Ishikawa (cell line): ENCODE measurements around the gene SAYSD1.
A peak's percentile ranks its signal among the peaks of the same experiment; 100 is the strongest.

Source experiments
- CEBPB ChIP-seq: IDR thresholded peaks from 2 replicates; pipeline ENCODE4 v1.6.1; 2012
- CREB1 ChIP-seq: IDR thresholded peaks from 2 replicates; pipeline ENCODE4 v1.6.1; 2012; ENCODE audit warnings: low read depth
- EGR1 ChIP-seq: IDR thresholded peaks from 2 replicates; pipeline ENCODE4 v1.6.1; 2012
- EP300 ChIP-seq: IDR thresholded peaks from 2 replicates; pipeline ENCODE4 v1.6.1; 2012; ENCODE audit warnings: borderline replicate concordance
- FOXM1 ChIP-seq: IDR thresholded peaks from 2 replicates; pipeline ENCODE4 v1.6.1; 2012; ENCODE audit warnings: low read depth, borderline replicate concordance
- MAX ChIP-seq: IDR thresholded peaks from 2 replicates; pipeline ENCODE4 v1.6.1; 2012
- NFIC ChIP-seq: IDR thresholded peaks from 2 replicates; pipeline ENCODE4 v1.6.1; 2012
- RAD21 ChIP-seq: IDR thresholded peaks from 2 replicates; pipeline ENCODE4 v1.6.1; 2012; ENCODE audit warnings: low read depth
- REST ChIP-seq: IDR thresholded peaks from 2 replicates; pipeline ENCODE4 v1.6.1; 2012; ENCODE audit warnings: low read depth, mild to moderate bottlenecking
- TAF1 ChIP-seq: IDR thresholded peaks from 2 replicates; pipeline ENCODE4 v1.6.1; 2012; ENCODE audit warnings: low read depth, mild to moderate bottlenecking
- TCF12 ChIP-seq: IDR thresholded peaks from 2 replicates; pipeline ENCODE4 v1.6.1; 2012; ENCODE audit warnings: low read depth
- TEAD4 ChIP-seq: IDR thresholded peaks from 2 replicates; pipeline ENCODE4 v1.6.1; 2012
- USF1 ChIP-seq: IDR thresholded peaks from 2 replicates; pipeline ENCODE4 v1.6.1; 2012
- YY1 ChIP-seq: IDR thresholded peaks from 2 replicates; pipeline ENCODE4 v1.6.1; 2012; ENCODE audit warnings: low read depth
- ZBTB7A ChIP-seq: IDR thresholded peaks from 2 replicates; pipeline ENCODE4 v1.6.1; 2012; ENCODE audit warnings: low read depth

Gene SAYSD1

DNA sequence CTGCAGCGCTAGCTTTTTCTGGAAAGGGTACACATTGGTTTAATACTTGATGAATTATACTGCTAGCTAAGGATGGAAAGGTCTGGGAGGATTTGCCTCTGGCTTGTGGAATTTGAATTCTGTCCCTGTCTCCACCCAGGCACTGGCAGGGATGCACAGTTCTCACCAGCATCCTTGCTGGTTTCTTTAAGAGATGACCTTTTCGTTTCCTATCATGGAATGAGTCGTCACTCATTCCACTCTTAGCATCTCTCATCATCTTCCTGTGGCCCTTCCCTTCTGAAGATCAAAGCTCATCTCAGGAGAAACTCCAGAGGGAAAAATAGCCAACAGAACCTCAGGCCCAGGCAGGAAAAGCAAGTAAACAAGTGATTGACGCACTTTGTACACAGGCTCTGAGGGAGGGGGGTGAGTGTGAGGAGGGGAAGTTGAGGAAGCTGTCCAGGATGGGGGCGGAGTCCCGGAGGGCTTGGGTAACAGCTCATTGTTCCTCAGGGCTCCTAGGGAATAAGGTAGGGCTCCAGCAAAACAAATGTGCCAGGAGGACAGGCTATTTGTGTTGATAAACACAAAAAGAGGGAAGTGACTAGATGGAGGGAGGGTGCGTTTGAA is 25.7 kb upstream of the SAYSD1 start:
- TF ChIP-seq TEAD4 (no peak), USF1 (no peak), EGR1 (no peak), TCF12 (no peak), CREB1 (no peak), TAF1 (no peak), REST (no peak), YY1 (no peak), MAX (no peak), NFIC (no peak), EP300 (no peak), FOXM1 (no peak), RAD21 (no peak), CEBPB (no peak), ZBTB7A (no peak)

- TF ChIP-seq EGR1 (no peak), REST (peak; percentile 95), NFIC (no peak), TCF12 (no peak), CEBPB (peak; percentile 52), EP300 (no peak), USF1 (no peak), CREB1 (no peak), ZBTB7A (no peak), RAD21 (no peak), TEAD4 (no peak)
Measured at GRCh38 chr6:39137245-39137644, 22.3 kb upstream of the SAYSD1 start.

GRCh38 chr6:39130691-39131090 is 15.7 kb upstream of the SAYSD1 start:
- no peak for TF ChIP-seq TAF1
- TF ChIP-seq USF1 = no peak
- TF ChIP-seq FOXM1 = no peak
- TF ChIP-seq CREB1 = no peak
- TF ChIP-seq CEBPB = no peak
- no peak for TF ChIP-seq TCF12
- no peak for TF ChIP-seq EGR1
- TF ChIP-seq NFIC = no peak
- TF ChIP-seq YY1 = no peak
- no peak for TF ChIP-seq RAD21
- no peak for TF ChIP-seq MAX
- TF ChIP-seq TEAD4 = no peak
- no peak for TF ChIP-seq EP300
- TF ChIP-seq ZBTB7A = no peak
- no peak for TF ChIP-seq REST

- no peak for TF ChIP-seq FOXM1
- no peak for TF ChIP-seq ZBTB7A
- no peak for TF ChIP-seq MAX
- no peak for TF ChIP-seq CREB1
Measured at GRCh38 chr6:39128832-39129231, 13.8 kb upstream of the SAYSD1 start.
